WTC11 (cell line): ENCODE measurements around the gene XPR1. TPM values are rescaled to one million over a fixed set of nuclear protein-coding genes. Genes with fewer than 3 reads are reported as not detected.

ENCODE experiments used
- ELF4 ChIP-seq: sonication (generic); formaldehyde crosslinking; IDR thresholded peaks from 2 replicates; pipeline ENCODE4 v1.8.1; 2022; ENCODE audit warnings: low read depth, mild to moderate bottlenecking, moderate library complexity, missing genetic modification reagents
- ESRRA ChIP-seq: sonication (generic); formaldehyde crosslinking; IDR thresholded peaks from 2 replicates; pipeline ENCODE4 v1.8.1; 2022; ENCODE audit warnings: mild to moderate bottlenecking, missing genetic modification reagents, borderline replicate concordance
- FOXK1 ChIP-seq: sonication (generic); formaldehyde crosslinking; IDR thresholded peaks from 2 replicates; pipeline ENCODE4 v1.8.0; 2022; ENCODE audit warnings: mild to moderate bottlenecking, moderate library complexity, missing genetic modification reagents
- GABPB1 ChIP-seq: sonication (generic); formaldehyde crosslinking; IDR thresholded peaks from 2 replicates; pipeline ENCODE4 v1.8.1; 2023; ENCODE audit warnings: mild to moderate bottlenecking, missing genetic modification reagents
- GTF2I ChIP-seq: fragments of 250-450 bp; sonication (Bioruptor Pico); conservative IDR thresholded peaks from 2 replicates; pipeline ENCODE4 v1.4.0; 2021; ENCODE audit warnings: mild to moderate bottlenecking
- MYBL2 ChIP-seq: sonication (generic); formaldehyde crosslinking; IDR thresholded peaks from 2 replicates; pipeline ENCODE4 v1.8.1; 2023; ENCODE audit warnings: mild to moderate bottlenecking, moderate library complexity, missing genetic modification reagents
- NFATC4 ChIP-seq: fragments of 250-450 bp; sonication (Bioruptor Pico); IDR thresholded peaks from 2 replicates; pipeline ENCODE4 v1.9.0; 2021; ENCODE audit warnings: mild to moderate bottlenecking
- NR1H2 ChIP-seq: sonication (generic); formaldehyde crosslinking; IDR thresholded peaks from 2 replicates; pipeline ENCODE4 v1.9.0; 2021; ENCODE audit warnings: mild to moderate bottlenecking, moderate library complexity, missing genetic modification reagents
- TCF7 ChIP-seq: sonication (generic); formaldehyde crosslinking; IDR thresholded peaks from 2 replicates; pipeline ENCODE4 v1.8.0; 2022; ENCODE audit warnings: mild to moderate bottlenecking, low read depth, missing genetic modification reagents, moderate library complexity
- TEAD1 ChIP-seq: sonication (generic); formaldehyde crosslinking; IDR thresholded peaks from 2 replicates; pipeline ENCODE4 v1.8.0; 2022; ENCODE audit warnings: mild to moderate bottlenecking, missing genetic modification reagents
- ZNF121 ChIP-seq: sonication (generic); formaldehyde crosslinking; IDR thresholded peaks from 2 replicates; pipeline ENCODE4 v1.8.0; 2023; ENCODE audit warnings: missing genetic modification reagents
- ZNF138 ChIP-seq: sonication (generic); formaldehyde crosslinking; conservative IDR thresholded peaks from 2 replicates; pipeline ENCODE4 v1.8.1; 2022; ENCODE audit warnings: mild to moderate bottlenecking, moderate library complexity, missing genetic modification reagents
- ZNF317 ChIP-seq: sonication (generic); formaldehyde crosslinking; IDR thresholded peaks from 2 replicates; pipeline ENCODE4 v1.8.1; 2023; ENCODE audit warnings: low read depth, mild to moderate bottlenecking, moderate library complexity, missing genetic modification reagents, borderline replicate concordance
- ZNF416 ChIP-seq: fragments of 250-450 bp; sonication (Bioruptor Pico); IDR thresholded peaks from 2 replicates; pipeline ENCODE4 v1.9.0; 2021; ENCODE audit warnings: mild to moderate bottlenecking, inconsistent platforms
- total RNA-seq: library from RNA; stranded (reverse); gene quantifications from 3 replicates; pipeline ENCODE4 v1.2.3, GENCODE V29; 2021
- TF ChIP-seq, protein P1 (sequence below): sonication (generic); formaldehyde crosslinking; IDR thresholded peaks from 2 replicates; pipeline ENCODE4 v1.8.0; 2023; ENCODE audit warnings: missing genetic modification reagents, mild to moderate bottlenecking, borderline replicate concordance
- TF ChIP-seq, protein P2 (sequence below): fragments of 200-600 bp; IDR thresholded peaks from 2 replicates; pipeline ENCODE4 v1.8.0; 2022; ENCODE audit warnings: antibody characterized with exemption
- TF ChIP-seq, protein P3 (sequence below): sonication (generic); formaldehyde crosslinking; IDR thresholded peaks from 2 replicates; pipeline ENCODE4 v1.8.1; 2023; ENCODE audit warnings: mild to moderate bottlenecking, missing genetic modification reagents, moderate library complexity
- TF ChIP-seq, protein P4 (sequence below): sonication (generic); formaldehyde crosslinking; IDR thresholded peaks from 2 replicates; pipeline ENCODE4 v1.8.0; 2022; ENCODE audit warnings: missing genetic modification reagents
- TF ChIP-seq, protein P5 (sequence below): fragments of 250-450 bp; sonication (Bioruptor Pico); IDR thresholded peaks from 2 replicates; pipeline ENCODE4 v1.9.0; 2021; ENCODE audit warnings: mild to moderate bottlenecking
- TF ChIP-seq, protein P6 (sequence below): fragments of 250-450 bp; sonication (Bioruptor Pico); IDR thresholded peaks from 2 replicates; pipeline ENCODE4 v2.1.2; 2022; ENCODE audit warnings: mild to moderate bottlenecking, moderate library complexity
- TF ChIP-seq, protein P7 (sequence below): sonication (generic); formaldehyde crosslinking; IDR thresholded peaks from 2 replicates; pipeline ENCODE4 v1.8.0; 2022; ENCODE audit warnings: mild to moderate bottlenecking, missing genetic modification reagents
- TF ChIP-seq, protein P8 (sequence below): sonication (generic); formaldehyde crosslinking; IDR thresholded peaks from 2 replicates; pipeline ENCODE4 v1.8.1; 2023; ENCODE audit warnings: mild to moderate bottlenecking, missing genetic modification reagents, moderate library complexity

The XPR1 gene
- total RNA-seq, 1 experiment from 2014 or later: 34.6 TPM

DNA sequence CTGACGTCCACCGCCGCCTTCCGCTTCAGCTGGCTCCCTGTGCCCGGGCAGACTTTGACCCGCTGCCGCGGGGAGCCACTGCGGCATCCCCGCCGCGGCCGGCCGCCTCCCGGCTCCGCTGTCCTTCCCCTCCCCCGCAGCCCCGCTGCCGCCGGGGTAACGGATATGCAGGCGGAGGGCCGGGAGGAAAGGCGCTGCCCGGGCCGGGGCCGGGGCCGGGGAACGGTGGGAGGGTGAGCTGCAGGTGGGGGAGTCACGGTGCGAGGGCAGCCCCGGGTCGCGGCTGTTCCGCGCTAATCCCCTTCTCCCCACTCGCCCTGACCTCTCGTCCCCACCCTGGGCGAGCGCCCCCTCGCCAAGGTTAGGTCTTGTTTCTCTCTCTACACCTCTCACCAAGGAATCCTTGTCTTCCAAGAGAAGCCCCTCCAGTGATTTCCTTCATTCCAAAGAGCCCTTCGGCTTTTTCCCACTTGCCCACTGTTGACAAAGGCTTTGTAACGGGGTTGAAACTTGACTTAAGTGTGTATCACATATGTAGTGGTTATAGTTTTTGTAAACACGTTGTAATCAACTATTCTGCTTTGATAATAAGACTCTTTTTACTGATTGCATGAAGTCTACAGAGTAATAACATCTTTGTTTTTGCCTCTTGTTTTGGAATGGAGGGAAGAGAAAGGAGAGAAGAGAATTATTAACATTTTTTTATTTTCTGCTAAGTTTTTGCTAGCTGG, 669 bp downstream of the XPR1 start (continued):
- TF ChIP-seq, protein P1, sequence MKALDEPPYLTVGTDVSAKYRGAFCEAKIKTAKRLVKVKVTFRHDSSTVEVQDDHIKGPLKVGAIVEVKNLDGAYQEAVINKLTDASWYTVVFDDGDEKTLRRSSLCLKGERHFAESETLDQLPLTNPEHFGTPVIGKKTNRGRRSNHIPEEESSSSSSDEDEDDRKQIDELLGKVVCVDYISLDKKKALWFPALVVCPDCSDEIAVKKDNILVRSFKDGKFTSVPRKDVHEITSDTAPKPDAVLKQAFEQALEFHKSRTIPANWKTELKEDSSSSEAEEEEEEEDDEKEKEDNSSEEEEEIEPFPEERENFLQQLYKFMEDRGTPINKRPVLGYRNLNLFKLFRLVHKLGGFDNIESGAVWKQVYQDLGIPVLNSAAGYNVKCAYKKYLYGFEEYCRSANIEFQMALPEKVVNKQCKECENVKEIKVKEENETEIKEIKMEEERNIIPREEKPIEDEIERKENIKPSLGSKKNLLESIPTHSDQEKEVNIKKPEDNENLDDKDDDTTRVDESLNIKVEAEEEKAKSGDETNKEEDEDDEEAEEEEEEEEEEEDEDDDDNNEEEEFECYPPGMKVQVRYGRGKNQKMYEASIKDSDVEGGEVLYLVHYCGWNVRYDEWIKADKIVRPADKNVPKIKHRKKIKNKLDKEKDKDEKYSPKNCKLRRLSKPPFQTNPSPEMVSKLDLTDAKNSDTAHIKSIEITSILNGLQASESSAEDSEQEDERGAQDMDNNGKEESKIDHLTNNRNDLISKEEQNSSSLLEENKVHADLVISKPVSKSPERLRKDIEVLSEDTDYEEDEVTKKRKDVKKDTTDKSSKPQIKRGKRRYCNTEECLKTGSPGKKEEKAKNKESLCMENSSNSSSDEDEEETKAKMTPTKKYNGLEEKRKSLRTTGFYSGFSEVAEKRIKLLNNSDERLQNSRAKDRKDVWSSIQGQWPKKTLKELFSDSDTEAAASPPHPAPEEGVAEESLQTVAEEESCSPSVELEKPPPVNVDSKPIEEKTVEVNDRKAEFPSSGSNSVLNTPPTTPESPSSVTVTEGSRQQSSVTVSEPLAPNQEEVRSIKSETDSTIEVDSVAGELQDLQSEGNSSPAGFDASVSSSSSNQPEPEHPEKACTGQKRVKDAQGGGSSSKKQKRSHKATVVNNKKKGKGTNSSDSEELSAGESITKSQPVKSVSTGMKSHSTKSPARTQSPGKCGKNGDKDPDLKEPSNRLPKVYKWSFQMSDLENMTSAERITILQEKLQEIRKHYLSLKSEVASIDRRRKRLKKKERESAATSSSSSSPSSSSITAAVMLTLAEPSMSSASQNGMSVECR (CRISPR knock-in tag): peak; percentile 75; the same call in 1 of the 2 replicates
- TF ChIP-seq, protein P2, sequence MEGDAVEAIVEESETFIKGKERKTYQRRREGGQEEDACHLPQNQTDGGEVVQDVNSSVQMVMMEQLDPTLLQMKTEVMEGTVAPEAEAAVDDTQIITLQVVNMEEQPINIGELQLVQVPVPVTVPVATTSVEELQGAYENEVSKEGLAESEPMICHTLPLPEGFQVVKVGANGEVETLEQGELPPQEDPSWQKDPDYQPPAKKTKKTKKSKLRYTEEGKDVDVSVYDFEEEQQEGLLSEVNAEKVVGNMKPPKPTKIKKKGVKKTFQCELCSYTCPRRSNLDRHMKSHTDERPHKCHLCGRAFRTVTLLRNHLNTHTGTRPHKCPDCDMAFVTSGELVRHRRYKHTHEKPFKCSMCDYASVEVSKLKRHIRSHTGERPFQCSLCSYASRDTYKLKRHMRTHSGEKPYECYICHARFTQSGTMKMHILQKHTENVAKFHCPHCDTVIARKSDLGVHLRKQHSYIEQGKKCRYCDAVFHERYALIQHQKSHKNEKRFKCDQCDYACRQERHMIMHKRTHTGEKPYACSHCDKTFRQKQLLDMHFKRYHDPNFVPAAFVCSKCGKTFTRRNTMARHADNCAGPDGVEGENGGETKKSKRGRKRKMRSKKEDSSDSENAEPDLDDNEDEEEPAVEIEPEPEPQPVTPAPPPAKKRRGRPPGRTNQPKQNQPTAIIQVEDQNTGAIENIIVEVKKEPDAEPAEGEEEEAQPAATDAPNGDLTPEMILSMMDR: no peak
- TF ChIP-seq ZNF138 (CRISPR knock-in tag) (no peak), GABPB1 (CRISPR knock-in tag) (no peak), FOXK1 (CRISPR knock-in tag) (no peak), ELF4 (CRISPR knock-in tag) (no peak; the same call in 1 of the 2 replicates), GTF2I (CRISPR knock-in tag) (no peak), ZNF121 (CRISPR knock-in tag) (no peak), NFATC4 (CRISPR knock-in tag) (no peak), MYBL2 (CRISPR knock-in tag) (0 out of 2 replicates have a peak, but pooled peaks have one; percentile 53), ZNF416 (CRISPR knock-in tag) (no peak), ZNF317 (CRISPR knock-in tag) (no peak), TCF7 (CRISPR knock-in tag) (no peak), TEAD1 (CRISPR knock-in tag) (no peak), ESRRA (CRISPR knock-in tag) (no peak), NR1H2 (CRISPR knock-in tag) (no peak)
- TF ChIP-seq, protein P3, sequence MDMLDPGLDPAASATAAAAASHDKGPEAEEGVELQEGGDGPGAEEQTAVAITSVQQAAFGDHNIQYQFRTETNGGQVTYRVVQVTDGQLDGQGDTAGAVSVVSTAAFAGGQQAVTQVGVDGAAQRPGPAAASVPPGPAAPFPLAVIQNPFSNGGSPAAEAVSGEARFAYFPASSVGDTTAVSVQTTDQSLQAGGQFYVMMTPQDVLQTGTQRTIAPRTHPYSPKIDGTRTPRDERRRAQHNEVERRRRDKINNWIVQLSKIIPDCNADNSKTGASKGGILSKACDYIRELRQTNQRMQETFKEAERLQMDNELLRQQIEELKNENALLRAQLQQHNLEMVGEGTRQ (CRISPR knock-in tag): no peak
- TF ChIP-seq, protein P4, sequence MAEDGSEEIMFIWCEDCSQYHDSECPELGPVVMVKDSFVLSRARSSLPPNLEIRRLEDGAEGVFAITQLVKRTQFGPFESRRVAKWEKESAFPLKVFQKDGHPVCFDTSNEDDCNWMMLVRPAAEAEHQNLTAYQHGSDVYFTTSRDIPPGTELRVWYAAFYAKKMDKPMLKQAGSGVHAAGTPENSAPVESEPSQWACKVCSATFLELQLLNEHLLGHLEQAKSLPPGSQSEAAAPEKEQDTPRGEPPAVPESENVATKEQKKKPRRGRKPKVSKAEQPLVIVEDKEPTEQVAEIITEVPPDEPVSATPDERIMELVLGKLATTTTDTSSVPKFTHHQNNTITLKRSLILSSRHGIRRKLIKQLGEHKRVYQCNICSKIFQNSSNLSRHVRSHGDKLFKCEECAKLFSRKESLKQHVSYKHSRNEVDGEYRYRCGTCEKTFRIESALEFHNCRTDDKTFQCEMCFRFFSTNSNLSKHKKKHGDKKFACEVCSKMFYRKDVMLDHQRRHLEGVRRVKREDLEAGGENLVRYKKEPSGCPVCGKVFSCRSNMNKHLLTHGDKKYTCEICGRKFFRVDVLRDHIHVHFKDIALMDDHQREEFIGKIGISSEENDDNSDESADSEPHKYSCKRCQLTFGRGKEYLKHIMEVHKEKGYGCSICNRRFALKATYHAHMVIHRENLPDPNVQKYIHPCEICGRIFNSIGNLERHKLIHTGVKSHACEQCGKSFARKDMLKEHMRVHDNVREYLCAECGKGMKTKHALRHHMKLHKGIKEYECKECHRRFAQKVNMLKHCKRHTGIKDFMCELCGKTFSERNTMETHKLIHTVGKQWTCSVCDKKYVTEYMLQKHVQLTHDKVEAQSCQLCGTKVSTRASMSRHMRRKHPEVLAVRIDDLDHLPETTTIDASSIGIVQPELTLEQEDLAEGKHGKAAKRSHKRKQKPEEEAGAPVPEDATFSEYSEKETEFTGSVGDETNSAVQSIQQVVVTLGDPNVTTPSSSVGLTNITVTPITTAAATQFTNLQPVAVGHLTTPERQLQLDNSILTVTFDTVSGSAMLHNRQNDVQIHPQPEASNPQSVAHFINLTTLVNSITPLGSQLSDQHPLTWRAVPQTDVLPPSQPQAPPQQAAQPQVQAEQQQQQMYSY (CRISPR knock-in tag): no peak
- TF ChIP-seq, protein P5, sequence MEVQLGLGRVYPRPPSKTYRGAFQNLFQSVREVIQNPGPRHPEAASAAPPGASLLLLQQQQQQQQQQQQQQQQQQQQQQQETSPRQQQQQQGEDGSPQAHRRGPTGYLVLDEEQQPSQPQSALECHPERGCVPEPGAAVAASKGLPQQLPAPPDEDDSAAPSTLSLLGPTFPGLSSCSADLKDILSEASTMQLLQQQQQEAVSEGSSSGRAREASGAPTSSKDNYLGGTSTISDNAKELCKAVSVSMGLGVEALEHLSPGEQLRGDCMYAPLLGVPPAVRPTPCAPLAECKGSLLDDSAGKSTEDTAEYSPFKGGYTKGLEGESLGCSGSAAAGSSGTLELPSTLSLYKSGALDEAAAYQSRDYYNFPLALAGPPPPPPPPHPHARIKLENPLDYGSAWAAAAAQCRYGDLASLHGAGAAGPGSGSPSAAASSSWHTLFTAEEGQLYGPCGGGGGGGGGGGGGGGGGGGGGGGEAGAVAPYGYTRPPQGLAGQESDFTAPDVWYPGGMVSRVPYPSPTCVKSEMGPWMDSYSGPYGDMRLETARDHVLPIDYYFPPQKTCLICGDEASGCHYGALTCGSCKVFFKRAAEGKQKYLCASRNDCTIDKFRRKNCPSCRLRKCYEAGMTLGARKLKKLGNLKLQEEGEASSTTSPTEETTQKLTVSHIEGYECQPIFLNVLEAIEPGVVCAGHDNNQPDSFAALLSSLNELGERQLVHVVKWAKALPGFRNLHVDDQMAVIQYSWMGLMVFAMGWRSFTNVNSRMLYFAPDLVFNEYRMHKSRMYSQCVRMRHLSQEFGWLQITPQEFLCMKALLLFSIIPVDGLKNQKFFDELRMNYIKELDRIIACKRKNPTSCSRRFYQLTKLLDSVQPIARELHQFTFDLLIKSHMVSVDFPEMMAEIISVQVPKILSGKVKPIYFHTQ (CRISPR knock-in tag): no peak
- TF ChIP-seq, protein P6, sequence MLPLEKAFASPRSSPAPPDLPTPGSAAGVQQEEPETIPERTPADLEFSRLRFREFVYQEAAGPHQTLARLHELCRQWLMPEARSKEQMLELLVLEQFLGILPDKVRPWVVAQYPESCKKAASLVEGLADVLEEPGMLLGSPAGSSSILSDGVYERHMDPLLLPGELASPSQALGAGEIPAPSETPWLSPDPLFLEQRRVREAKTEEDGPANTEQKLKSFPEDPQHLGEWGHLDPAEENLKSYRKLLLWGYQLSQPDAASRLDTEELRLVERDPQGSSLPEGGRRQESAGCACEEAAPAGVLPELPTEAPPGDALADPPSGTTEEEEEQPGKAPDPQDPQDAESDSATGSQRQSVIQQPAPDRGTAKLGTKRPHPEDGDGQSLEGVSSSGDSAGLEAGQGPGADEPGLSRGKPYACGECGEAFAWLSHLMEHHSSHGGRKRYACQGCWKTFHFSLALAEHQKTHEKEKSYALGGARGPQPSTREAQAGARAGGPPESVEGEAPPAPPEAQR: no peak
- TF ChIP-seq, protein P7, sequence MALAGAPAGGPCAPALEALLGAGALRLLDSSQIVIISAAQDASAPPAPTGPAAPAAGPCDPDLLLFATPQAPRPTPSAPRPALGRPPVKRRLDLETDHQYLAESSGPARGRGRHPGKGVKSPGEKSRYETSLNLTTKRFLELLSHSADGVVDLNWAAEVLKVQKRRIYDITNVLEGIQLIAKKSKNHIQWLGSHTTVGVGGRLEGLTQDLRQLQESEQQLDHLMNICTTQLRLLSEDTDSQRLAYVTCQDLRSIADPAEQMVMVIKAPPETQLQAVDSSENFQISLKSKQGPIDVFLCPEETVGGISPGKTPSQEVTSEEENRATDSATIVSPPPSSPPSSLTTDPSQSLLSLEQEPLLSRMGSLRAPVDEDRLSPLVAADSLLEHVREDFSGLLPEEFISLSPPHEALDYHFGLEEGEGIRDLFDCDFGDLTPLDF (CRISPR knock-in tag): no peak
- TF ChIP-seq, protein P8, sequence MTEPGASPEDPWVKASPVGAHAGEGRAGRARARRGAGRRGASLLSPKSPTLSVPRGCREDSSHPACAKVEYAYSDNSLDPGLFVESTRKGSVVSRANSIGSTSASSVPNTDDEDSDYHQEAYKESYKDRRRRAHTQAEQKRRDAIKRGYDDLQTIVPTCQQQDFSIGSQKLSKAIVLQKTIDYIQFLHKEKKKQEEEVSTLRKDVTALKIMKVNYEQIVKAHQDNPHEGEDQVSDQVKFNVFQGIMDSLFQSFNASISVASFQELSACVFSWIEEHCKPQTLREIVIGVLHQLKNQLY (CRISPR knock-in tag): no peak
